ENCODE results near the gene IPCEF1.
"Not testable (repeated sequence)": the region's sequence is repeated elsewhere in the genome, so short reads cannot be mapped to it uniquely, and the experiment has no call there.

IPCEF1 gene

GRCh38 chr6:154306696-154307095, 49.9 kb downstream of the IPCEF1 start:
- DNase-seq (ENCODE audit: low read depth), result no peak
- no peak for TF ChIP-seq CTCF (conservative IDR thresholded peaks at IDR 0.05; ENCODE audit: control insufficient read depth, insufficient read depth, low read depth, low read length)
- H3K4me3 ChIP-seq (ENCODE audit: control insufficient read depth, low read depth, low read length), result no peak overlapping the region

- TF ChIP-seq CTCF (conservative IDR thresholded peaks at IDR 0.05; ENCODE audit: control insufficient read depth, insufficient read depth, low read depth, low read length), result no peak
- no peak overlapping the region for H3K4me3 ChIP-seq (ENCODE audit: control insufficient read depth, low read depth, low read length)
- no peak for DNase-seq (ENCODE audit: low read depth)
Observed at GRCh38 chr6:154304191-154304590, 52.4 kb downstream of the IPCEF1 start.

- DNase-seq (ENCODE audit: low read depth), result peak; percentile 59
- H3K4me3 ChIP-seq (ENCODE audit: control insufficient read depth, low read depth, low read length), result not testable (repeated sequence)
Observed at GRCh38 chr6:154303642-154304041, 53.0 kb downstream of the IPCEF1 start.

GRCh38 chr6:154301839-154302752, 54.5 kb downstream of the IPCEF1 start:
- DNase-seq (ENCODE audit: low read depth), result peak; percentile 74
- no peak overlapping the region for H3K4me3 ChIP-seq (ENCODE audit: control insufficient read depth, low read depth, low read length)
- TF ChIP-seq CTCF (conservative IDR thresholded peaks at IDR 0.05; ENCODE audit: control insufficient read depth, insufficient read depth, low read depth, low read length), result no peak

GRCh38 chr6:154301086-154301625, 55.4 kb downstream of the IPCEF1 start:
- no peak overlapping the region for H3K4me3 ChIP-seq (ENCODE audit: control insufficient read depth, low read depth, low read length)
- TF ChIP-seq CTCF (conservative IDR thresholded peaks at IDR 0.05; ENCODE audit: control insufficient read depth, insufficient read depth, low read depth, low read length), result no peak
- no peak for DNase-seq (ENCODE audit: low read depth)

- DNase-seq (ENCODE audit: low read depth), result peak; percentile 33
- no peak overlapping the region for H3K4me3 ChIP-seq (ENCODE audit: control insufficient read depth, low read depth, low read length)
- TF ChIP-seq CTCF (conservative IDR thresholded peaks at IDR 0.05; ENCODE audit: control insufficient read depth, insufficient read depth, low read depth, low read length), result no peak
Observed at GRCh38 chr6:154298297-154298696, 58.3 kb downstream of the IPCEF1 start.

GRCh38 chr6:154297721-154298120, 58.9 kb downstream of the IPCEF1 start:
- no peak for DNase-seq (ENCODE audit: low read depth)
- TF ChIP-seq CTCF (conservative IDR thresholded peaks at IDR 0.05; ENCODE audit: control insufficient read depth, insufficient read depth, low read depth, low read length), result no peak
- no peak overlapping the region for H3K4me3 ChIP-seq (ENCODE audit: control insufficient read depth, low read depth, low read length)

Data from fibroblast of mammary gland (primary cell).